Upper lobe of left lung (tissue), 6 donors: ENCODE measurements around the gene PRR22. TPM values are rescaled to one million over a fixed set of nuclear protein-coding genes. Genes with fewer than 3 reads are reported as not detected.
A peak's percentile ranks its signal among the peaks of the same experiment; 100 is the strongest.

Experiments used
- ATAC-seq, 2 donors: fragments of 200-7000 bp; cut with Tn5 transposase; one replicate each; pipeline ENCODE4 v1.9.1; 2022; ENCODE audit warnings: mild to moderate bottlenecking in 2 of 2, moderate library complexity in 2 of 2; ENCODE audit not compliant: low FRiP score in 2 of 2
- DNase-seq, 2 donors: peaks; one replicate each; pipeline ENCODE4 v3.0.0-alpha.2; 2019 to 2020
- H3K27ac ChIP-seq, 4 donors: fragments of 200-600 bp; sonication (generic); one replicate each; pipeline ENCODE4 v1.5.1; 2016 to 2019
- H3K27me3 ChIP-seq, 4 donors: fragments of 200-600 bp; sonication (generic); one replicate each; pipeline ENCODE4 v1.5.1; 2017 to 2019
- H3K36me3 ChIP-seq, 4 donors: fragments of 200-600 bp; sonication (generic); one replicate each; pipeline ENCODE4 v1.5.1; 2016 to 2019
- H3K4me1 ChIP-seq, 4 donors: fragments of 200-600 bp; sonication (generic); one replicate each; pipeline ENCODE4 v1.5.1; 2018 to 2019
- H3K4me3 ChIP-seq, 4 donors: fragments of 200-600 bp; sonication (generic); one replicate each; pipeline ENCODE4 v1.5.1; 2017 to 2019; ENCODE audit warnings: mild to moderate bottlenecking in 2 of 4, moderate library complexity in 1 of 4
- H3K9me3 ChIP-seq, 4 donors: fragments of 200-600 bp; sonication (generic); one replicate each; pipeline ENCODE4 v1.5.1; 2018 to 2019
- CTCF ChIP-seq, 6 experiments: fragments of 450-650 bp in 4 of 6; fragments of 200-600 bp in 2 of 6; sonication (generic) in 2 of 6; IDR thresholded peaks; one replicate each; pipeline ENCODE4 v1.5.1; 2016 to 2019; ENCODE audit warnings: antibody characterized with exemption in 6 of 6
- EP300 ChIP-seq, 4 donors: sonication (generic); formaldehyde crosslinking; IDR thresholded peaks; one replicate each; pipeline ENCODE4 v1.5.1; 2017; ENCODE audit warnings: antibody characterized with exemption in 4 of 4, control low read depth in 2 of 4
- POLR2A ChIP-seq, 4 donors: fragments of 450-650 bp; IDR thresholded peaks; one replicate each; pipeline ENCODE4 v1.5.1; 2016 to 2017; ENCODE audit warnings: antibody characterized with exemption in 4 of 4, mild to moderate bottlenecking in 2 of 4
- POLR2AphosphoS5 ChIP-seq, 2 donors: sonication (generic); formaldehyde crosslinking; IDR thresholded peaks; one replicate each; pipeline ENCODE4 v1.5.1; 2017; ENCODE audit warnings: antibody characterized with exemption in 2 of 2
- WGBS, 2 donors: methylation state at CpG; one replicate each; pipeline ENCODE4 v1.1.5; 2017 to 2018; 5-methylcytosine and 5-hydroxymethylcytosine counted together
- total RNA-seq, 6 donors: library from RNA; depleted of rRNA in 4 of 6; stranded (reverse); fragments of >200 nt in 4 of 6; gene quantifications; one replicate each; pipeline versions ENCODE4 v1.1.0 to v1.2.1, GENCODE V29; 2016 to 2021
- donor health status: DM: no; HTN: no; CAD: no; lungs with moderate emphysema.
- donor health status: DM: no; HTN: yes; CAD: no; lungs with severe emphysema.

The PRR22 gene
- total RNA-seq, 6 donors from 2014 or later = 1.8 to 4.4 (median 3.4) TPM

- 87 to 88% methylated on average over 7 of the region's 7 CpGs for WGBS, 2 donors
These were observed 10.9 kb upstream of the PRR22 start for GRCh38 chr19:5795382-5795919.

GRCh38 chr19:5793188-5793587, 8.6 kb upstream of the PRR22 start:
- Histone ChIP-seq H3K27ac (no peak overlapping the region), H3K4me3 (no peak overlapping the region), H3K4me1 (peaks cover 6 to 8% (median 7%) of the 10 kb centered on the region in 4 donors), H3K36me3 (peaks cover 11 to 20% (median 18%) of the 10 kb centered on the region in 4 donors), H3K27me3 (no peaks in the 10 kb centered on the region), H3K9me3 (no peaks in the 10 kb centered on the region)
- TF ChIP-seq CTCF (IDR thresholded peaks at IDR 0.05) (no peak), POLR2AphosphoS5 (IDR thresholded peaks at IDR 0.05) (no peak), POLR2A (IDR thresholded peaks at IDR 0.05) (no peak), EP300 (IDR thresholded peaks at IDR 0.05) (no peak)
- no peak for ATAC-seq
- 94 to 98% methylated on average over 3 of the region's 3 CpGs for WGBS, 2 donors
- DNase-seq = no peak

More at GRCh38 chr19:5795382-5795919, 10.9 kb upstream of the PRR22 start:
- Histone ChIP-seq H3K27ac (no peak overlapping the region), H3K36me3 (no peaks in the 10 kb centered on the region), H3K9me3 (no peaks in the 10 kb centered on the region), H3K4me1 (peaks cover 0 to under 1% (median under 1%) of the 10 kb centered on the region in 4 donors), H3K27me3 (peaks cover 0 to 1% (median 0%) of the 10 kb centered on the region in 4 donors), H3K4me3 (no peak overlapping the region)
- no peak for ATAC-seq
- TF ChIP-seq POLR2AphosphoS5 (IDR thresholded peaks at IDR 0.05) (no peak), POLR2A (IDR thresholded peaks at IDR 0.05) (no peak), CTCF (IDR thresholded peaks at IDR 0.05) (no peak)
- no peak for DNase-seq

GRCh38 chr19:5792224-5792623, 7.7 kb upstream of the PRR22 start:
- no peak overlapping the region for H3K27ac ChIP-seq
- H3K9me3 ChIP-seq = no peaks in the 10 kb centered on the region
- 94 to 95% methylated on average over 18 of the region's 18 CpGs for WGBS, 2 donors
- no peak for ATAC-seq
- no peak overlapping the region for H3K4me3 ChIP-seq
- H3K27me3 ChIP-seq = no peaks in the 10 kb centered on the region
- no peak for TF ChIP-seq EP300 (IDR thresholded peaks at IDR 0.05)
- no peak for TF ChIP-seq POLR2A (IDR thresholded peaks at IDR 0.05)
- TF ChIP-seq POLR2AphosphoS5 (IDR thresholded peaks at IDR 0.05) = no peak
- no peak for TF ChIP-seq CTCF (IDR thresholded peaks at IDR 0.05)
- H3K36me3 ChIP-seq = peaks cover 15 to 29% (median 28%) of the 10 kb centered on the region in 4 donors
- no peak for DNase-seq
- H3K4me1 ChIP-seq = peaks cover 6 to 8% (median 7%) of the 10 kb centered on the region in 4 donors

GRCh38 chr19:5790559-5791520, 6.3 kb upstream of the PRR22 start, which contains the start of gene DUS3L:
Gene DUS3L (minus strand): TSS chr19:5791163. CDS start chr19:5791141, 22 bp downstream.
- Histone ChIP-seq H3K9me3 (no peaks in the 10 kb centered on the region), H3K4me3 (peak within 1 kb of the TSS; percentile 63 to 93 (median 88)), H3K4me1 (peaks cover 6 to 8% (median 7%) of the 10 kb centered on the region in 4 donors), H3K27me3 (no peaks in the 10 kb centered on the region), H3K27ac (peak within 1 kb of the TSS; percentile 94 to 99 (median 98)), H3K36me3 (peaks cover 28 to 43% (median 42%) of the 10 kb centered on the region in 4 donors)
- DNase-seq (peak; percentile 98), ATAC-seq (peak; percentile 97 to 99)
- 11 to 19% methylated on average over 39 to 70 of the region's 72 CpGs for WGBS, 2 donors
- TF ChIP-seq POLR2A (IDR thresholded peaks at IDR 0.05) (peak in 3 of 4 donors; percentile 61 to 90 (median 82)), POLR2AphosphoS5 (IDR thresholded peaks at IDR 0.05) (peak; percentile 65 to 82), CTCF (IDR thresholded peaks at IDR 0.05) (peak in 4 of 6 experiments; percentile 4 to 48 (median 18)), EP300 (IDR thresholded peaks at IDR 0.05) (peak in 1 of 4 donors; percentile 4)
